Activated gamma-delta T cell treated with Interleukin-2 at 50 U/mL for 16 hours (primary cell): ENCODE data around the gene ARSB.
"Not testable (repeated sequence)": the region's sequence is repeated elsewhere in the genome, so short reads cannot be mapped to it uniquely, and the experiment has no call there.

Experiments used
- DNase-seq: peaks from one replicate; pipeline ENCODE4 v3.0.0-alpha.2; 2020

Gene ARSB

GRCh38 chr5:78929833-78930232 lies 55.3 kb downstream of the ARSB start:
- no peak for DNase-seq

DNA sequence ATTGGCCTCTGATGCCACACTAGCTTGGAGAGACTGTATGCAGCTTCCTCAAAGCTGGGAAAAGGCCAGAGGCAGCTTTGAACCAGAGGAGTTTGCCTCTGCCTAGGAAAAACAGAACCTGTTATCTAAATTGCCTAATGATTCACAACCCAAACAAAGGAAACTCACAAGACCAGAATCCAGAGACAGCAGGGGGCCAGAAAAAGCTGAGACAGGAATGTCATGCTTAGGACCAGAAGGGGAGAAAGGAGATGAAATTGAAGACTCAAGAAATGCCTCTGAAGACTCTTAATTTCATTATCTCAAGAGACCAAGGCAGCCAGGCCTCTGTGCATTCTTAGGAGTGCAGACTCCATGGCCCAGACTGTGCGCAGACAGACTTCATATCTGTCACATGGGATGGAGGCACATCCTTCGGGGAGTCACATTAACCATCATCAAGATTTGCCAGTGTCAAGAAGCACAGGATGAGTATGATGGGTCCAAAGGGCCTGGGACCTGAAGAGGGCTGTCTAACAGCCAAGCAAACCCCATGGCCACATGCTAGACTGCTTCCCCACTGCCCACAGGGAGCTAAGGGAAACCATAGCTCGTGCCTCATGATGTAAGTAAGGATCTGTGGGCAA lies 57.3 kb downstream of the ARSB start:
- DNase-seq, result no peak

DNA sequence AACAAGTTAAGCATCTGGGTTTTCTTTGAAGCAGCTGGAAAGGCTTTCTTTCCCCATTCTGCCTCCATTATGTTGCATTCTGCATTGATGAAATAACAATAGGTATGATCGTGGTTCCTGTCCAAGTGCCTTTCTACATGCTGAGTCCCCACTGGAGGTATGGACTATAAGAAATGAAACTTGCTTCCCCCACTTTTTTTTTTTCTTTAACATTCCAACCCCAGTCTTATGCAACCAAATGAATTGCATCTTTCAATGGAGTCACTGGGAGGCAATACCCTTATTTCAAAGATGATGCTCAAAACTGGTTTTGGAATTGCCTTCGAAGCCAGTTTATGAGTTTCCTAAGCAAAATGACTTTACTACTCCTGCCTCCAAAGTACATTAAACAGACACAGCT lies 58.9 kb downstream of the ARSB start:
- DNase-seq, result no peak

DNA sequence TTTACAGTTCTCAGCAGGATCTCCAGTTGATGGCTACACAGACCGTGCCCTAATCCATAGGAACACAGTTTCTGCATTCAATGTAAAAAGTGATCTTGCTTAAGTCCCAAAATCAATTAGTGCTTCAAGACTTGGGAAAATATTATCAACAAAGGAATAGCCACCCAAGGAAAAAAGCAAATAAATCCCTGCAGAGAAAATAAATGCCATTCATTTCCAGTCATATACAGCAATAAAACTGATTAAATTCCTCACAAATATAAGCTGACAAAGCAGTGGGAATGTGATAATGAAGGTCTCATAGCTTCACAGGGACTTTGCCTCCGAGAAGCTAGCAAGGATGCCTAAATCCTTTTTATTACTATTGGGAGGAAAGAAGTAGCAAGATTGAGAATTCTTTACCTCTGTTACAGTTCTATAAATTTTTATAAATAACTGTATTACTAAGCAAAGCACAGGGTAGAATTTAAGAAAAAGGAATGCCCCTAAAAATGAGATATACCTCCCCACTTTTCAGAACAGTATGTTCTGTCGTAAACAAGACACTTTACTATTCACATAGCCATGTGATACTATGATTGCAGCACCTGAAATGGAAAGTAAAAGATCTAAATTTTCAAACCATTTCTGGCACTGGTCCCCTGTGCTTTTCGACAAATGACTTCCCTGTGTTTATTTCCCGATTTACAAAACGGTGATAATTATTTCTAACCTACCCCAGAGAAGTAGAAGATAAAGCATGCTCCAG lies 59.8 kb downstream of the ARSB start:
- no peak for DNase-seq

DNA sequence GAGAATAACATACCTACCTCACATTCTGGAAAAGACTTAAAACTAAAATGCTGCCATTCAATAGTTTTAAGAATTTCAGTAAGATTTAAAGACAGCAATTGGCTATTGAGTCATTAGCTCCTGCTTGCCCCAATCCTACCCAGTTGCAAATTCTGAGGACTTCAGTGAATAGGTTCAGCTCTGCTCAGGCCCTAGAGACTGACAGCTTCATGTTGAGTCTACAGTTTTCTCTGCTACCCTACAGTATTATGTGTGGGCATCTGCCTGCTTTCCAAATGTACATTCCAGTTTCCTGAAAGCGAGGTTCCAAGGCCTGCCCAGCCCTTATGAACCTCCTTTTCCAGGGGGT lies 61.5 kb downstream of the ARSB start:
- DNase-seq, result no peak

DNA sequence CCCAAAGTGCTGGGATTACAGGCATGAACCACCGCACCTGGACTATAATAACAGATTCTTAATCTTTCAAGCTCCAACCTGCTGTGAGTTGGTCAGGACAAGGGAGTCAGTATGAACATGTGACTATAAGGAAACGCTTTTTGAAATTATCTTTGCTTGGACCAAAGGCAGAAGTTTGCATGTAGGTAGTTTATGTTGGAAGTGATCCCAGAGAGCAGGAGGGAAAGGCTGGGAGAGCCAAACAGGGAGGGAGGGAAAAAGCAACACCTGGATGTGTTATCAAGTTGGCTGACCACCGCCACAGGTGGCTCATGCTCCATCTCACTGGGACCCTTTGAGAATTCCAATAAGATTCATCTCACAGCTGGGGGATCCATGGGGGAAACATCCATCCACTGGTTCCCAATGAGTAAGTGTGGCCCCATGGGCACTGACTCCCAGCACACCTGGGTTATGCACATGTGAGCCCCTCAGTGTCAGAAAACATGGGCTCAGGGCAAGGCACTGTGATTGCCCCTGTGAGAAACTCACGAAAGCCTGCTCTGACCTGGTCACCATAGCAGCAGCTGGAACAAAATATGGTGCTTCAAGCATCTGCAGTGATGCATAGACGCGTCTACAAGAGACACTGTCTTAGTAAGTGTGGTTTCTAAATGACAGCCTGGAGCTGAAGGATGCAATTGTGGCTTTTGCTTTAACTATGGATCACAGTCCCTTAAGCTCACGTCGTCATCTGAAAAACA lies 62.1 kb downstream of the ARSB start:
- DNase-seq, result no peak

- no peak for DNase-seq
Observed at GRCh38 chr5:78920604-78921003, 64.5 kb downstream of the ARSB start.

GRCh38 chr5:78919796-78920195 lies 65.3 kb downstream of the ARSB start:
- no peak for DNase-seq

- DNase-seq, result no peak
Observed at GRCh38 chr5:78916044-78916443, 69.1 kb downstream of the ARSB start.

- no peak for DNase-seq
Observed at GRCh38 chr5:78915170-78915569, 69.9 kb downstream of the ARSB start.

DNA sequence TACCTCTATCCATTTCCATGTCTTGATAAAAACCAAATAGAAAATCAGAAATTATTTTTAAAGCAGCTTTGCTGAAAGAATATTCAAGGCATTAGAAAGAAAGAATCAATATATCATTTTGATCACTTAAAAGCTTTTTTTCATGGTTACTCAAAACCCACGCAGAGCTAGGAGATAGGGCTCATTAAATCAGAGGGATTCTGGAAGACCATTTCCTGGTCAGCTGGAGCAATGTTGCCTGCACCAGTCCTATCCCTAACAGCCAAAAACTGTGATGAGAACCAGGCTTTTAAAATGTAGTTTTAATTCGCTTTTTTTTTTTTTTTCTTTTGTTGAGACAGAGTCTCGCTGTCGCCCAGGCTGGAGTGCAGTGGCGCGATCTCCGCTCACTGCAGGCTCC lies 72.3 kb downstream of the ARSB start:
- no peak for DNase-seq

DNA sequence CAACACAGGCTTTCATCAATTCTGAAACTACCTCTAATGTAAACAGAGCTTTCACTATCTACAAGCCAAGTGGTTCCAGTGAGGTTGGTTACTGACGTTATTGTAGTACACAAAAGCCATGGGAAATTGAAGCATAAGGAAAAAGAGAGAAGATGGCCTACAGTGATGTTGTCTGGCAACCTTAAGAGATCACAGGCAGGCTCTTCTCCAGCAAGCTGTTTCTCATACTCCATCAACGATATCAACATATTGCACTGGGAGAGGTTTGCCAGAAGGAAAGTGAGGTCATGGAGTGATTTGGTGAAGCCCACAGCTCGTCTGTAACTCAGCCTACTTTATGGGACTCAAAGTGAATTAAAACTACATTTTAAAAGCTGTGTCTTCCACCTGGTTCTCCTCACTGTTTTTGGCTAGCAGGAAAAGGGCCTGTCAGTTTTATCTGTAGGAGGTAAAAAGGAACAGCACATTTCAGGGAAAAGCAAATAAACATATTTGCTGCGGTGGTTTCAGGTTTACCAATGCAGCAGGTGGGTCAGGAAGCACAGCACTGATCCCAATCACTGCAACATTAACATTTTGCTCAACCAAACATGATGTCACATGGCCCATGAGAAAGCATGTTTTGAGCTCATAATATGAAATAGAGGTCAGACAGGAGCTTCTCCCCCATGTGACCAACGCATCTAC lies 72.9 kb downstream of the ARSB start:
- no peak for DNase-seq

DNA sequence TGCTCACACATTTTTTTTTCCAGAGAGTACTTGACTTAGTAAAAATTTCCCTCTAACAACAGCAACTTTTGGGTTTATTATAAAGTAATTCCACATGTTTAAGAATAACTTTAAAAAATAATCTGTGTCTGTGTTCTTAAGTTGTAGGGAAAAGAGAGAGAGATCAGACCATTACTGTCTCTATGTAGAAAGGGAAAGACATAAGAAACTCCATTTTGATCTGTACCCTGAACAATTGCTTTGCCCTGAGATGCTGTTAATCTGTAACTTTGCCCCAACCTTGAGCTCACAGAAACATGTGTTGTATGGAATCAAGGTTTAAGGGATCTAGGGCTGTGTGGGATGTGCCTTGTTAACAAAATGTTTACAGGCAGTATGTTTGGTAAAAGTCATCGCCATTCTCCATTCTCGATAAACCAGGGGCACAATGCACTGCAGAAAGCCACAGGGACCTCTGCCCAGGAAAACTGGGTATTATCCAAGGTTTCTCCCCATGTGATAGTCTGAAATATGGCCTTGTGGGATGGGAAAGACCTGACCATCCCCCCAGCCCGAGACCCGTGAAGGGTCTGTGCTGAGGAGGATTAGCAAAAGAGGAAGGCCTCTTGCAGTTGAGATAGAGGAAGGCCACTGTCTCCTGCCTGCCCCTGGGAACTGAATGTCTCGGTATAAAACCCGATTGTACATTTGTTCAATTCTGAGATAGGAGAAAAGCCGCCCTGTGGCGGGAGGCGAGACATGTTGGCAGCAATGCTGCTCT lies 75.7 kb downstream of the ARSB start:
- not testable (repeated sequence) for DNase-seq

GRCh38 chr5:78908173-78909061 lies 76.7 kb downstream of the ARSB start:
- DNase-seq, result no peak

GRCh38 chr5:78907255-78907891 lies 77.7 kb downstream of the ARSB start:
- no peak for DNase-seq

GRCh38 chr5:78905084-78905938 lies 79.8 kb downstream of the ARSB start:
- no peak for DNase-seq

- no peak for DNase-seq
Observed at GRCh38 chr5:78903861-78904260, 81.2 kb downstream of the ARSB start.

DNA sequence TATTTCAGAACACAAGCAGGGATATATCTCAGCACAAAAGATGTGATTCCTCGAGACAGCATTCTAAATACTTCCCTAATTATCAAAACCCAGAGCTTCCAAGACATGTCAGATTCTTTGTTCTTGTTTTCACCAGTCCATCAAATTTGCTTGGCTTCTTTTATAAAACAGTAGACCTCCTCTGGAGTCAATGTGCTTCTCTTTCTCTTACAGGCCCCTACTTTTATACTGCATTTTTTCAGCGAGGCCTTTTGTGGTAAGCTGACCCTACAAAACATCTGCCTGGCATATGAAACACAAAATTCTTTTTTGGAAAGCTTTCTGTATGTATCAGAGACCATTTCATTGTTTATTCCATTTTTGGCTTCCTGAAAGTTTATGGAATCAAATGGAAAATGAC lies 81.8 kb downstream of the ARSB start:
- no peak for DNase-seq

GRCh38 chr5:78899922-78900362 lies 85.2 kb downstream of the ARSB start:
- DNase-seq, result no peak

DNA sequence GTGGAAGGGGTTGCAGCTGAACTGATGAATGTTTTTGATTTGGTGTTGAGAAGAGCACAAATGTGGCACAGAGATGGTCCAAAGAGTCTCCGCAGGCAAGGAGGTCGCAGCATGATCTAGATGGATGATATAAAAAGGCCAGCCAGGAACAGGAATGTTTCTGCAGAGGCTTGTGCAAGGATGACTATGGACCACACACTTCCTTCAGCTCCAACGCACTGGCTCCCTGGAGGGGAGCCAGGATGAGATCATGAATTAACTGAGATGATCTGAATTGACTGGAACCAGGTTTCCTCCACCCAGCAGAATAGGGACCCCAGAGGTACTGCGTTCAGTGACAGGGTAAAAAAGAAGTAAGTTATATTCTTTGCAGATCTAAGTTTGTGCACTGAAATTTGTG lies 89.0 kb downstream of the ARSB start:
- DNase-seq, result no peak
